GM13977 (cell line): ENCODE measurements around the gene THUMPD3.

Source experiments
- DNase-seq: peaks from one replicate; pipeline ENCODE4 v3.0.0; 2012; ENCODE audit warnings: low spot score
- CTCF ChIP-seq: IDR thresholded peaks from 2 replicates; pipeline ENCODE4 v1.5.1; 2012; ENCODE audit warnings: mild to moderate bottlenecking, control low read depth; ENCODE audit not compliant: insufficient read depth; ENCODE audit errors: extremely low read depth, missing control alignments
- in situ Hi-C: fragments of 300-500 bp; cut with MboI; formaldehyde crosslinking; loops from one replicate; pipeline ENCODE4 v1.12.0; 2022; ENCODE audit warnings: low sequenced_read_pairs, low pct_unique_long_range_greater_than_20kb, mixed read lengths, inconsistent platforms; ENCODE audit not compliant: unreplicated experiment

The THUMPD3 gene

GRCh38 chr3:9387322-9387655 is 24.4 kb downstream of the THUMPD3 start:
- no peak for TF ChIP-seq CTCF
- no peak for DNase-seq
- in situ Hi-C loops = no loop called here

- in situ Hi-C loops = no loop called here
- DNase-seq = no peak
- no peak for TF ChIP-seq CTCF
Observed at GRCh38 chr3:9388142-9388541, 25.3 kb downstream of the THUMPD3 start.

- in situ Hi-C loops = no loop called here
Observed at GRCh38 chr3:9388562-9389272, 25.9 kb downstream of the THUMPD3 start.

GRCh38 chr3:9390265-9390888 is 27.5 kb downstream of the THUMPD3 start:
- no peak for TF ChIP-seq CTCF
- in situ Hi-C loops = no loop called here
- DNase-seq = no peak

More at GRCh38 chr3:9388562-9389272, 25.9 kb downstream of the THUMPD3 start:
- no peak for TF ChIP-seq CTCF
- no peak for DNase-seq

- no peak for DNase-seq
- no peak for TF ChIP-seq CTCF
- in situ Hi-C loops = no loop called here
Observed at GRCh38 chr3:9392041-9392440, 29.2 kb downstream of the THUMPD3 start.

GRCh38 chr3:9395570-9396300 is 32.9 kb downstream of the THUMPD3 start:
- in situ Hi-C loops = no loop called here
- no peak for TF ChIP-seq CTCF
- no peak for DNase-seq
